DOHH2 (cell line): ENCODE results near the gene XKR7.
"Not testable (repeated sequence)": the region's sequence is repeated elsewhere in the genome, so short reads cannot be mapped to it uniquely, and the experiment has no call there.

ENCODE experiments used
- H3F3A ChIP-seq: fragments of 200-600 bp; sonication (generic), shearing (Covaris generic); 2 replicates; pipeline ENCODE4 v1.6.0; 2016; ENCODE audit warnings: antibody characterized with exemption, mild to moderate bottlenecking; ENCODE audit not compliant: control insufficient read depth, insufficient read depth
- H3K27ac ChIP-seq: fragments of 200-600 bp; sonication (generic); 2 replicates; pipeline ENCODE4 v1.5.1; 2014; ENCODE audit warnings: low read depth, mild to moderate bottlenecking, low read length, moderate library complexity
- H3K27me3 ChIP-seq: fragments of 200-600 bp; sonication (generic); 2 replicates; pipeline ENCODE4 v1.6.1; 2014; ENCODE audit warnings: mild to moderate bottlenecking, low read length, mixed read lengths; ENCODE audit not compliant: control insufficient read depth
- H3K36me3 ChIP-seq: fragments of 200-600 bp; sonication (generic); 2 replicates; pipeline ENCODE4 v1.6.1; 2014; ENCODE audit warnings: mild to moderate bottlenecking, low read length, moderate library complexity, mixed read lengths; ENCODE audit not compliant: control insufficient read depth
- H3K4me1 ChIP-seq: fragments of 200-600 bp; sonication (generic); 2 replicates; pipeline ENCODE4 v1.6.1; 2014; ENCODE audit warnings: mild to moderate bottlenecking, low read length, mixed read lengths; ENCODE audit not compliant: control insufficient read depth
- H3K4me2 ChIP-seq: fragments of 200-600 bp; sonication (generic); 2 replicates; pipeline ENCODE4 v1.6.0; 2014; ENCODE audit warnings: mild to moderate bottlenecking, low read length, moderate library complexity
- H3K4me3 ChIP-seq: fragments of 200-600 bp; sonication (generic); 2 replicates; pipeline ENCODE4 v1.5.1; 2014; ENCODE audit warnings: mild to moderate bottlenecking, low read length, mixed read lengths
- H3K79me2 ChIP-seq: fragments of 200-600 bp; sonication (generic); 2 replicates; pipeline ENCODE4 v1.6.1; 2014; ENCODE audit warnings: mild to moderate bottlenecking, low read length, mixed read lengths; ENCODE audit not compliant: control insufficient read depth
- H3K9me2 ChIP-seq: fragments of 200-600 bp; sonication (generic); replicated peaks from 2 replicates; pipeline ENCODE4 v1.6.1; 2014; ENCODE audit warnings: mild to moderate bottlenecking, low read length, mixed read lengths; ENCODE audit not compliant: control insufficient read depth
- H3K9me3 ChIP-seq: fragments of 200-600 bp; sonication (generic); 2 replicates; pipeline ENCODE4 v1.6.1; 2014; ENCODE audit warnings: antibody characterized with exemption, low read length, mixed read lengths; ENCODE audit not compliant: control insufficient read depth, insufficient read depth
- H4K20me1 ChIP-seq: fragments of 200-600 bp; sonication (generic); 2 replicates; pipeline ENCODE4 v1.6.0; 2014; ENCODE audit warnings: low read depth, mild to moderate bottlenecking, antibody characterized with exemption, low read length, moderate library complexity; ENCODE audit not compliant: control insufficient read depth, insufficient read depth
- EZH2phosphoT487 ChIP-seq: fragments of 200-600 bp; sonication (generic); IDR thresholded peaks from 2 replicates; pipeline ENCODE4 v1.6.1; 2017; ENCODE audit warnings: borderline replicate concordance, mild to moderate bottlenecking, antibody characterized with exemption, low read length, moderate library complexity, mixed read lengths
- TF ChIP-seq, protein P1 (sequence below): fragments of 200-600 bp; sonication (generic); IDR thresholded peaks from one replicate; pipeline ENCODE4 v1.5.1; 2014; ENCODE audit warnings: antibody characterized with exemption, mild to moderate bottlenecking, low read depth, low read length; ENCODE audit not compliant: poor library complexity, severe bottlenecking

Gene XKR7

DNA sequence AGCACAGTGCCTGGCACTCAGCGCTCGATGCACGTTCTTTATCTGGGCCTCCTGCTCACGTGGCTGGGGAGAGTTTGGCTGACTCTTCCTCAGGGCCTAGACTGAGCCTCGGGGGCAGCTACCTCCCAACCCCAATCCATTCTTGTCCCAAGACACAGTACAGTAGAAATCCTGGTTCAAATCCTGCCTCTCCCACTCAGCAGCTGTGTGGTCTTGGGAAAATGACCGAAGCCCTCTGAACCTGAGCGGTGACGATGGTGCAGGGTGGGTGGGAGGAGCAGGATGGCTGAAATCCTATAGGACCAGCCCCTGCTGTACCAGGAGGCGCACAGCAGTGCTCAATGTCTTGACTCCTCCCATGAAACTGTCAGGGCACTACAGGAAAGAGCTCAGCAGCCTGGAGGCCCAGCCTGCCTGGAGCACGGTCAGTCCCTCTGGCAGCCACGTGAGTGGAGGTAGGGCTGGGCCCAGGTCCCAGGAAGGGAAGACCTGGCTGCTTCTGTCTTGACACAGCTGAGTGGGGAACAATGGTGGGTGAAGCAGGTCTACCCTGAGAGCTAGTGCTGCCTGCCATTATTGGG lies 47.6 kb upstream of the XKR7 start:
- H3K4me2 ChIP-seq = no peak overlapping the region
- no peaks in the 10 kb centered on the region for H3K9me3 ChIP-seq
- no peaks in the 10 kb centered on the region for H3K79me2 ChIP-seq
- H3K4me3 ChIP-seq = no peak overlapping the region
- no peak for TF ChIP-seq EZH2phosphoT487
- TF ChIP-seq, protein P1, sequence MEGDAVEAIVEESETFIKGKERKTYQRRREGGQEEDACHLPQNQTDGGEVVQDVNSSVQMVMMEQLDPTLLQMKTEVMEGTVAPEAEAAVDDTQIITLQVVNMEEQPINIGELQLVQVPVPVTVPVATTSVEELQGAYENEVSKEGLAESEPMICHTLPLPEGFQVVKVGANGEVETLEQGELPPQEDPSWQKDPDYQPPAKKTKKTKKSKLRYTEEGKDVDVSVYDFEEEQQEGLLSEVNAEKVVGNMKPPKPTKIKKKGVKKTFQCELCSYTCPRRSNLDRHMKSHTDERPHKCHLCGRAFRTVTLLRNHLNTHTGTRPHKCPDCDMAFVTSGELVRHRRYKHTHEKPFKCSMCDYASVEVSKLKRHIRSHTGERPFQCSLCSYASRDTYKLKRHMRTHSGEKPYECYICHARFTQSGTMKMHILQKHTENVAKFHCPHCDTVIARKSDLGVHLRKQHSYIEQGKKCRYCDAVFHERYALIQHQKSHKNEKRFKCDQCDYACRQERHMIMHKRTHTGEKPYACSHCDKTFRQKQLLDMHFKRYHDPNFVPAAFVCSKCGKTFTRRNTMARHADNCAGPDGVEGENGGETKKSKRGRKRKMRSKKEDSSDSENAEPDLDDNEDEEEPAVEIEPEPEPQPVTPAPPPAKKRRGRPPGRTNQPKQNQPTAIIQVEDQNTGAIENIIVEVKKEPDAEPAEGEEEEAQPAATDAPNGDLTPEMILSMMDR = no peak
- no peaks in the 10 kb centered on the region for H4K20me1 ChIP-seq
- H3K27me3 ChIP-seq = peaks cover 10% of the 10 kb centered on the region; the same call in 1 of the 2 replicates
- H3K27ac ChIP-seq = no peak overlapping the region
- H3K9me2 ChIP-seq = no peaks in the 10 kb centered on the region
- no peaks in the 10 kb centered on the region for H3K4me1 ChIP-seq
- H3K36me3 ChIP-seq = no peaks in the 10 kb centered on the region
- no peaks in the 10 kb centered on the region for H3F3A ChIP-seq

DNA sequence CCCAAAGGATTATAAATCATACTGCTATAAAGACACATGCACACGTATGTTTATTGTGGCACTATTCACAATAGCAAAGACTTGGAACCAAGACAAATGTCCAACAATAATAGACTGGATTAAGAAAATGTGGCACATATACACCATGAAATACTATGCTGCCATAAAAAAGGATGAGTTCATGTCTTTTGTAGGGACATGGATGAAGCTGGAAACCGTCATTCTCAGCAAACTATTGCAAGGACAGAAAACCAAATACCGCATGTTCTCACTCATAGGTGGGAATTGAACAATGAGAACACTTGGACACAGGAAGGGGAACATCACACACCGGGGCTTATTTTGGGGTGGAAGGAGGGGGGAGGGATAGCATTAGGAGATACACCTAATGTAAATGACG lies 46.5 kb upstream of the XKR7 start:
- H3K27me3 ChIP-seq, H3K4me3 ChIP-seq, H3K9me2 ChIP-seq, H3F3A ChIP-seq, H3K27ac ChIP-seq, H3K4me2 ChIP-seq, H3K4me1 ChIP-seq, H3K79me2 ChIP-seq, H3K9me3 ChIP-seq, H4K20me1 ChIP-seq, H3K36me3 ChIP-seq: not testable (repeated sequence)

- Histone ChIP-seq H4K20me1 (no peaks in the 10 kb centered on the region), H3K27ac (no peak overlapping the region), H3K4me2 (no peak overlapping the region), H3K9me2 (no peaks in the 10 kb centered on the region), H3K27me3 (peaks cover 7% of the 10 kb centered on the region; the same call in 1 of the 2 replicates), H3F3A (no peaks in the 10 kb centered on the region), H3K36me3 (no peaks in the 10 kb centered on the region), H3K4me3 (no peak overlapping the region), H3K4me1 (no peaks in the 10 kb centered on the region), H3K79me2 (no peaks in the 10 kb centered on the region), H3K9me3 (no peaks in the 10 kb centered on the region)
- TF ChIP-seq, protein P1 = no peak
- no peak for TF ChIP-seq EZH2phosphoT487
Observed at GRCh38 chr20:31922181-31922580, 45.8 kb upstream of the XKR7 start.

DNA sequence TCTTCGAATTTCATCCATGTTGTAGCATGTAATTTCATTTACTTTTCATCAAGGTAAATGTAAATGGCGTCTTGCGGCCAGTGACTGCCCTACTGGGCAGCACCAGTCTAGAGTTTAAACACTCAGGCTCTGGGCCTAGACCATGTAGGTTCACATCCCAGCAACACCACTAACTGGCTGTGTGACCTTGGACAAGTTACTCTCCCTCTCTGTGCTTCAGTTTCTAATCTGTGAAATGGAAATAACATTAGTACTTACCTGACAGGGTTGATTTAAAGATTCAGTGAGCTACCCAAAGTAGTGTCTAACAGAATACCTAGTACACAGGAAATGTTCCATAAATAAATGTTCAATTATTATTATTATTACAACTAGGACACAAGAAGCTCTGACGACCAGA lies 45.4 kb upstream of the XKR7 start:
- no peak for TF ChIP-seq EZH2phosphoT487
- TF ChIP-seq, protein P1 = no peak
- H3K36me3 ChIP-seq = no peaks in the 10 kb centered on the region
- peaks cover 7% of the 10 kb centered on the region; the same call in 1 of the 2 replicates for H3K27me3 ChIP-seq
- no peaks in the 10 kb centered on the region for H3K79me2 ChIP-seq
- H3K27ac ChIP-seq = no peak overlapping the region
- H3F3A ChIP-seq = no peaks in the 10 kb centered on the region
- no peaks in the 10 kb centered on the region for H3K9me3 ChIP-seq
- H4K20me1 ChIP-seq = no peaks in the 10 kb centered on the region
- H3K4me2 ChIP-seq = no peak overlapping the region
- no peaks in the 10 kb centered on the region for H3K4me1 ChIP-seq
- no peaks in the 10 kb centered on the region for H3K9me2 ChIP-seq
- no peak overlapping the region for H3K4me3 ChIP-seq
